Measurements from ENCODE around the gene SORCS2. TPM values are rescaled to one million over a fixed set of nuclear protein-coding genes. Genes with fewer than 3 reads are reported as not detected.

SORCS2 gene
- total RNA-seq, 1 experiment from 2014 or later, result not detected

GRCh38 chr4:7757501-7758471 lies 565.4 kb downstream of the SORCS2 start:
- no peak for DNase-seq (ENCODE audit: extremely low read depth, low read depth)

- DNase-seq (ENCODE audit: extremely low read depth, low read depth), result no peak
Measured at GRCh38 chr4:7758476-7758875, 566.1 kb downstream of the SORCS2 start.

- no peak for DNase-seq (ENCODE audit: extremely low read depth, low read depth)
Measured at GRCh38 chr4:7759216-7759615, 566.9 kb downstream of the SORCS2 start.

- DNase-seq (ENCODE audit: extremely low read depth, low read depth), result no peak
Measured at GRCh38 chr4:7759635-7760034, 567.3 kb downstream of the SORCS2 start.

GRCh38 chr4:7760228-7760627 lies 567.9 kb downstream of the SORCS2 start:
- DNase-seq (ENCODE audit: extremely low read depth, low read depth), result peak; percentile 3

GRCh38 chr4:7760706-7761105 lies 568.4 kb downstream of the SORCS2 start:
- DNase-seq (ENCODE audit: extremely low read depth, low read depth), result no peak

GRCh38 chr4:7761312-7761711 lies 569.0 kb downstream of the SORCS2 start:
- DNase-seq (ENCODE audit: extremely low read depth, low read depth), result no peak

- peak; percentile 23 for DNase-seq (ENCODE audit: extremely low read depth, low read depth)
Measured at GRCh38 chr4:7761720-7762119, 569.4 kb downstream of the SORCS2 start.

- no peak for DNase-seq (ENCODE audit: extremely low read depth, low read depth)
Measured at GRCh38 chr4:7762376-7763030, 570.2 kb downstream of the SORCS2 start.

- no peak for DNase-seq (ENCODE audit: extremely low read depth, low read depth)
Measured at GRCh38 chr4:7763106-7763505, 570.8 kb downstream of the SORCS2 start.

- no peak for DNase-seq (ENCODE audit: extremely low read depth, low read depth)
Measured at GRCh38 chr4:7763788-7764187, 571.5 kb downstream of the SORCS2 start.

GRCh38 chr4:7764466-7764865 lies 572.1 kb downstream of the SORCS2 start:
- DNase-seq (ENCODE audit: extremely low read depth, low read depth), result no peak

GRCh38 chr4:7765666-7766065 lies 573.3 kb downstream of the SORCS2 start:
- DNase-seq (ENCODE audit: extremely low read depth, low read depth), result no peak

GRCh38 chr4:7766086-7766485 lies 573.7 kb downstream of the SORCS2 start:
- DNase-seq (ENCODE audit: extremely low read depth, low read depth), result no peak

GRCh38 chr4:7766661-7767345 lies 574.5 kb downstream of the SORCS2 start:
- DNase-seq (ENCODE audit: extremely low read depth, low read depth), result no peak

GRCh38 chr4:7767526-7767925 lies 575.2 kb downstream of the SORCS2 start:
- DNase-seq (ENCODE audit: extremely low read depth, low read depth), result no peak

GRCh38 chr4:7767966-7768365 lies 575.6 kb downstream of the SORCS2 start:
- no peak for DNase-seq (ENCODE audit: extremely low read depth, low read depth)

- no peak for DNase-seq (ENCODE audit: extremely low read depth, low read depth)
Measured at GRCh38 chr4:7768736-7769135, 576.4 kb downstream of the SORCS2 start.

- no peak for DNase-seq (ENCODE audit: extremely low read depth, low read depth)
Measured at GRCh38 chr4:7769396-7770223, 577.3 kb downstream of the SORCS2 start.
